Measurements from ENCODE around the gene EXOSC5. TPM values are rescaled to one million over a fixed set of nuclear protein-coding genes. Genes with fewer than 3 reads are reported as not detected.

Gene EXOSC5
- total and polyA plus RNA-seq, 2 of the 4 experiments (the other 2 are of a cell fraction), result 19.0 to 25.2 TPM

GRCh38 chr19:41369769-41370168, 27.4 kb downstream of the EXOSC5 start:
- H2AK5ac ChIP-seq (ENCODE audit: low read depth, low read length), result no peak overlapping the region
- BruUV-seq (replicated peaks), result no TSS peak
- H4K5ac ChIP-seq (ENCODE audit: low read depth, low read length), result no peak overlapping the region
- no peak overlapping the region for H3K14ac ChIP-seq (replicated peaks; ENCODE audit: low read depth, low read length)
- no peak overlapping the region for H3K4ac ChIP-seq (ENCODE audit: low read depth, low read length)
- H3K4me1 ChIP-seq (ENCODE audit: control insufficient read depth, insufficient read depth, low read length), result peaks cover 15% of the 10 kb centered on the region
- H2AK9ac ChIP-seq (replicated peaks; ENCODE audit: low read depth, low read length, poor library complexity), result no peak overlapping the region
- in situ Hi-C loops (cut with MboI; ENCODE audit: low sequenced_read_pairs), result no loop called here
- H2BK20ac ChIP-seq (ENCODE audit: low read depth, low read length), result no peak overlapping the region
- no peak for DNase-seq
- H3K23ac ChIP-seq (ENCODE audit: low read depth, low read length), result no peak overlapping the region
- no peak overlapping the region for H3K4me3 ChIP-seq (ENCODE audit: insufficient read depth, low read depth, low read length)
- H3K9me3 ChIP-seq (ENCODE audit: control insufficient read depth, insufficient read depth, low read length), result no peaks in the 10 kb centered on the region
- no peak overlapping the region for H4K8ac ChIP-seq (ENCODE audit: low read depth in 2 of 2, low read length in 2 of 2)
- H3K9ac ChIP-seq (ENCODE audit: low read depth, low read length), result no peak overlapping the region
- dilution Hi-C loops (cut with HindIII; ENCODE audit: low sequenced_read_pairs, unreplicated experiment), result no loop called here
- peaks cover 20 to 43% of the 10 kb centered on the region in 2 experiments for H3K79me1 ChIP-seq (ENCODE audit: low read depth in 1 of 2, low read length in 2 of 2)
- no peak overlapping the region for H3K18ac ChIP-seq (ENCODE audit: low read depth, low read length)
- H4K91ac ChIP-seq (ENCODE audit: insufficient read depth, low read depth, low read length), result no peak overlapping the region
- POLR2A ChIA-PET (ENCODE audit: unreplicated experiment), result no interaction called here
- no peak overlapping the region for H2BK120ac ChIP-seq (ENCODE audit: low read depth, low read length)
- WGBS, 2 experiments (ENCODE audit: extremely low coverage in 2 of 2, insufficient read length in 1 of 2), result no CpG with 5 or more reads among the region's 2 CpGs
- intact Hi-C loops (cut with micrococcal nuclease), result no loop called here
- no peak overlapping the region for H3K56ac ChIP-seq (ENCODE audit: extremely low read depth, insufficient read depth, low read length)
- no peaks in the 10 kb centered on the region for H3K27me3 ChIP-seq (ENCODE audit: control insufficient read depth, insufficient read depth, low read length)
- H3K9me1 ChIP-seq (ENCODE audit: insufficient read depth, low read length), result peaks cover 6% of the 10 kb centered on the region
- no peak overlapping the region for H2AFZ ChIP-seq (replicated peaks; ENCODE audit: low read length, poor library complexity)
- no peak overlapping the region for H3K27ac ChIP-seq (ENCODE audit: insufficient read depth, low read length)
- H2BK15ac ChIP-seq (ENCODE audit: low read depth, low read length), result no peak overlapping the region
- CTCF ChIA-PET, result no interaction called here
- no peak overlapping the region for H3K4me2 ChIP-seq (ENCODE audit: low read depth, low read length)
- H4K20me1 ChIP-seq (ENCODE audit: insufficient read depth, low read length), result peaks cover 3% of the 10 kb centered on the region; the same call in 1 of the 2 replicates
- no peaks in the 10 kb centered on the region for H3K36me3 ChIP-seq (ENCODE audit: control insufficient read depth, insufficient read depth, low read length)
- no peak overlapping the region for H2BK5ac ChIP-seq (ENCODE audit: low read depth, low read length, poor library complexity, severe bottlenecking)
- no peak for ATAC-seq (ENCODE audit: low read depth)
- TF ChIP-seq CHD1 (IDR thresholded peaks at IDR 0.05; ENCODE audit: low read depth, low read length), result no peak
- TF ChIP-seq CTCF (conservative IDR thresholded peaks at IDR 0.05; ENCODE audit: low read depth, low read length), result no peak
- no peak for TF ChIP-seq MAZ (IDR thresholded peaks at IDR 0.05; ENCODE audit: borderline replicate concordance, low read depth, low read length)
- no peak for TF ChIP-seq RCOR1 (IDR thresholded peaks at IDR 0.05; ENCODE audit: insufficient replicate concordance, low read length)
- TF ChIP-seq MAFK (IDR thresholded peaks at IDR 0.05; ENCODE audit: low read depth, low read length), result no peak
- TF ChIP-seq, protein P1, sequence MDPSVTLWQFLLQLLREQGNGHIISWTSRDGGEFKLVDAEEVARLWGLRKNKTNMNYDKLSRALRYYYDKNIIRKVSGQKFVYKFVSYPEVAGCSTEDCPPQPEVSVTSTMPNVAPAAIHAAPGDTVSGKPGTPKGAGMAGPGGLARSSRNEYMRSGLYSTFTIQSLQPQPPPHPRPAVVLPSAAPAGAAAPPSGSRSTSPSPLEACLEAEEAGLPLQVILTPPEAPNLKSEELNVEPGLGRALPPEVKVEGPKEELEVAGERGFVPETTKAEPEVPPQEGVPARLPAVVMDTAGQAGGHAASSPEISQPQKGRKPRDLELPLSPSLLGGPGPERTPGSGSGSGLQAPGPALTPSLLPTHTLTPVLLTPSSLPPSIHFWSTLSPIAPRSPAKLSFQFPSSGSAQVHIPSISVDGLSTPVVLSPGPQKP (IDR thresholded peaks at IDR 0.05; ENCODE audit: borderline replicate concordance, low read depth, low read length), result no peak
- no peak for TF ChIP-seq POLR2A (IDR thresholded peaks at IDR 0.05; ENCODE audit: low read depth, low read length)
- no peak for TF ChIP-seq MXI1 (IDR thresholded peaks at IDR 0.05; ENCODE audit: borderline replicate concordance, low read depth, low read length)
- TF ChIP-seq FOS (IDR thresholded peaks at IDR 0.05; ENCODE audit: low read depth, low read length), result no peak
- no peak for TF ChIP-seq RAD21 (IDR thresholded peaks at IDR 0.05; ENCODE audit: low read length)
- no peak for TF ChIP-seq RFX5 (IDR thresholded peaks at IDR 0.05; ENCODE audit: low read depth, low read length)
- no peak for TF ChIP-seq CEBPB (IDR thresholded peaks at IDR 0.05; ENCODE audit: low read depth, low read length)
- TF ChIP-seq SMC3 (IDR thresholded peaks at IDR 0.05; ENCODE audit: low read depth, low read length), result no peak
- TF ChIP-seq, protein P2, sequence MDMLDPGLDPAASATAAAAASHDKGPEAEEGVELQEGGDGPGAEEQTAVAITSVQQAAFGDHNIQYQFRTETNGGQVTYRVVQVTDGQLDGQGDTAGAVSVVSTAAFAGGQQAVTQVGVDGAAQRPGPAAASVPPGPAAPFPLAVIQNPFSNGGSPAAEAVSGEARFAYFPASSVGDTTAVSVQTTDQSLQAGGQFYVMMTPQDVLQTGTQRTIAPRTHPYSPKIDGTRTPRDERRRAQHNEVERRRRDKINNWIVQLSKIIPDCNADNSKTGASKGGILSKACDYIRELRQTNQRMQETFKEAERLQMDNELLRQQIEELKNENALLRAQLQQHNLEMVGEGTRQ (IDR thresholded peaks at IDR 0.05; ENCODE audit: low read depth, low read length), result no peak
- TF ChIP-seq NFE2L2 (IDR thresholded peaks at IDR 0.05; ENCODE audit: low read depth, low read length), result no peak
- no peak for TF ChIP-seq BHLHE40 (IDR thresholded peaks at IDR 0.05; ENCODE audit: low read depth, low read length)
